ENCODE data around the gene TRAPPC10. TPM values are rescaled to one million over a fixed set of nuclear protein-coding genes. Genes with fewer than 3 reads are reported as not detected.

Gene TRAPPC10
- total and polyA plus RNA-seq, 2 of the 8 experiments (the other 6 are each of a cell fraction or from before 2014, with no cell fraction given): 18.5 to 29.8 TPM

DNA sequence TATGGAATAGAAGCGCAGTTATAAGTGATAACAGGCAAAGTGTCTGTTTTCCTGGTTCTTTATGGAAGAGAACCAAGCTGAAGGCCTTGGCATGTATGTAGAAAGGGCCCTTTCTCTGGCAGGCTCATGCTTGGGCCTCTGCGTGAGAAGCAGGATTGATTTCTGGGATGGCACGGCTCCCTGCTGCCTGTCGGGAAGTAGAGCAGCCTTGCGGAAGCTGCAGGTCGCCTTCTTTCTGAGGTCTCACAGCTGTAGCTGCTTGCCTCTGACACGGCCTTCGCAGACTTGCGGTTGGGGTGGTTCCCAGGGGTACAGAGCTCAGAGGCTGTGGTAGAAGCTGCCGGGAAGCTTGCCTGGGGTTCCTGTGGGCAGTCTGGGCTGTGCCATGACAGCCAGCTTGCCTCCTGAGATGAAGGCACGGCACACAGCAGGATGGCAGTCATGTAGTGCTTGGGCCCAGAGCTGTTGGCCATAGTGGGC lies 39.4 kb downstream of the TRAPPC10 start (continued):
- TF ChIP-seq, protein P1, sequence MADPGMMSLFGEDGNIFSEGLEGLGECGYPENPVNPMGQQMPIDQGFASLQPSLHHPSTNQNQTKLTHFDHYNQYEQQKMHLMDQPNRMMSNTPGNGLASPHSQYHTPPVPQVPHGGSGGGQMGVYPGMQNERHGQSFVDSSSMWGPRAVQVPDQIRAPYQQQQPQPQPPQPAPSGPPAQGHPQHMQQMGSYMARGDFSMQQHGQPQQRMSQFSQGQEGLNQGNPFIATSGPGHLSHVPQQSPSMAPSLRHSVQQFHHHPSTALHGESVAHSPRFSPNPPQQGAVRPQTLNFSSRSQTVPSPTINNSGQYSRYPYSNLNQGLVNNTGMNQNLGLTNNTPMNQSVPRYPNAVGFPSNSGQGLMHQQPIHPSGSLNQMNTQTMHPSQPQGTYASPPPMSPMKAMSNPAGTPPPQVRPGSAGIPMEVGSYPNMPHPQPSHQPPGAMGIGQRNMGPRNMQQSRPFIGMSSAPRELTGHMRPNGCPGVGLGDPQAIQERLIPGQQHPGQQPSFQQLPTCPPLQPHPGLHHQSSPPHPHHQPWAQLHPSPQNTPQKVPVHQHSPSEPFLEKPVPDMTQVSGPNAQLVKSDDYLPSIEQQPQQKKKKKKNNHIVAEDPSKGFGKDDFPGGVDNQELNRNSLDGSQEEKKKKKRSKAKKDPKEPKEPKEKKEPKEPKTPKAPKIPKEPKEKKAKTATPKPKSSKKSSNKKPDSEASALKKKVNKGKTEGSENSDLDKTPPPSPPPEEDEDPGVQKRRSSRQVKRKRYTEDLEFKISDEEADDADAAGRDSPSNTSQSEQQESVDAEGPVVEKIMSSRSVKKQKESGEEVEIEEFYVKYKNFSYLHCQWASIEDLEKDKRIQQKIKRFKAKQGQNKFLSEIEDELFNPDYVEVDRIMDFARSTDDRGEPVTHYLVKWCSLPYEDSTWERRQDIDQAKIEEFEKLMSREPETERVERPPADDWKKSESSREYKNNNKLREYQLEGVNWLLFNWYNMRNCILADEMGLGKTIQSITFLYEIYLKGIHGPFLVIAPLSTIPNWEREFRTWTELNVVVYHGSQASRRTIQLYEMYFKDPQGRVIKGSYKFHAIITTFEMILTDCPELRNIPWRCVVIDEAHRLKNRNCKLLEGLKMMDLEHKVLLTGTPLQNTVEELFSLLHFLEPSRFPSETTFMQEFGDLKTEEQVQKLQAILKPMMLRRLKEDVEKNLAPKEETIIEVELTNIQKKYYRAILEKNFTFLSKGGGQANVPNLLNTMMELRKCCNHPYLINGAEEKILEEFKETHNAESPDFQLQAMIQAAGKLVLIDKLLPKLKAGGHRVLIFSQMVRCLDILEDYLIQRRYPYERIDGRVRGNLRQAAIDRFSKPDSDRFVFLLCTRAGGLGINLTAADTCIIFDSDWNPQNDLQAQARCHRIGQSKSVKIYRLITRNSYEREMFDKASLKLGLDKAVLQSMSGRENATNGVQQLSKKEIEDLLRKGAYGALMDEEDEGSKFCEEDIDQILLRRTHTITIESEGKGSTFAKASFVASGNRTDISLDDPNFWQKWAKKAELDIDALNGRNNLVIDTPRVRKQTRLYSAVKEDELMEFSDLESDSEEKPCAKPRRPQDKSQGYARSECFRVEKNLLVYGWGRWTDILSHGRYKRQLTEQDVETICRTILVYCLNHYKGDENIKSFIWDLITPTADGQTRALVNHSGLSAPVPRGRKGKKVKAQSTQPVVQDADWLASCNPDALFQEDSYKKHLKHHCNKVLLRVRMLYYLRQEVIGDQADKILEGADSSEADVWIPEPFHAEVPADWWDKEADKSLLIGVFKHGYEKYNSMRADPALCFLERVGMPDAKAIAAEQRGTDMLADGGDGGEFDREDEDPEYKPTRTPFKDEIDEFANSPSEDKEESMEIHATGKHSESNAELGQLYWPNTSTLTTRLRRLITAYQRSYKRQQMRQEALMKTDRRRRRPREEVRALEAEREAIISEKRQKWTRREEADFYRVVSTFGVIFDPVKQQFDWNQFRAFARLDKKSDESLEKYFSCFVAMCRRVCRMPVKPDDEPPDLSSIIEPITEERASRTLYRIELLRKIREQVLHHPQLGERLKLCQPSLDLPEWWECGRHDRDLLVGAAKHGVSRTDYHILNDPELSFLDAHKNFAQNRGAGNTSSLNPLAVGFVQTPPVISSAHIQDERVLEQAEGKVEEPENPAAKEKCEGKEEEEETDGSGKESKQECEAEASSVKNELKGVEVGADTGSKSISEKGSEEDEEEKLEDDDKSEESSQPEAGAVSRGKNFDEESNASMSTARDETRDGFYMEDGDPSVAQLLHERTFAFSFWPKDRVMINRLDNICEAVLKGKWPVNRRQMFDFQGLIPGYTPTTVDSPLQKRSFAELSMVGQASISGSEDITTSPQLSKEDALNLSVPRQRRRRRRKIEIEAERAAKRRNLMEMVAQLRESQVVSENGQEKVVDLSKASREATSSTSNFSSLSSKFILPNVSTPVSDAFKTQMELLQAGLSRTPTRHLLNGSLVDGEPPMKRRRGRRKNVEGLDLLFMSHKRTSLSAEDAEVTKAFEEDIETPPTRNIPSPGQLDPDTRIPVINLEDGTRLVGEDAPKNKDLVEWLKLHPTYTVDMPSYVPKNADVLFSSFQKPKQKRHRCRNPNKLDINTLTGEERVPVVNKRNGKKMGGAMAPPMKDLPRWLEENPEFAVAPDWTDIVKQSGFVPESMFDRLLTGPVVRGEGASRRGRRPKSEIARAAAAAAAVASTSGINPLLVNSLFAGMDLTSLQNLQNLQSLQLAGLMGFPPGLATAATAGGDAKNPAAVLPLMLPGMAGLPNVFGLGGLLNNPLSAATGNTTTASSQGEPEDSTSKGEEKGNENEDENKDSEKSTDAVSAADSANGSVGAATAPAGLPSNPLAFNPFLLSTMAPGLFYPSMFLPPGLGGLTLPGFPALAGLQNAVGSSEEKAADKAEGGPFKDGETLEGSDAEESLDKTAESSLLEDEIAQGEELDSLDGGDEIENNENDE (IDR thresholded peaks at IDR 0.05; ENCODE audit: insufficient replicate concordance, low read length): no peak
- TF ChIP-seq ZNF274 (IDR thresholded peaks at IDR 0.05; ENCODE audit: borderline replicate concordance, extremely low read depth, low read length): no peak
- TF ChIP-seq CBX8 (IDR thresholded peaks at IDR 0.05; ENCODE audit: borderline replicate concordance, low read depth, low read length): no peak
